ENCODE measurements around the gene ZYX. TPM values are rescaled to one million over a fixed set of nuclear protein-coding genes. Genes with fewer than 3 reads are reported as not detected.

ZYX gene
- total and polyA plus RNA-seq, 9 of the 15 experiments (the other 6 are each of a cell fraction or from before 2014, with no cell fraction given), result 1.8 to 130 (median 15.7) TPM

GRCh38 chr7:143380646-143381426, at the start of gene ZYX (continued):
- TF ChIP-seq ZNF398 (CRISPR knock-in tag; IDR thresholded peaks at IDR 0.05), result no peak
- TF ChIP-seq MLLT1 (IDR thresholded peaks at IDR 0.05), result peak in 1 of 2 experiments; percentile 97; a peak in 2 of 4 replicates
- 0 out of 2 replicates have a peak, but pooled peaks have one; percentile 44 for TF ChIP-seq ZNF431 (CRISPR knock-in tag; IDR thresholded peaks at IDR 0.05)
- TF ChIP-seq SLC30A9 (CRISPR knock-in tag; IDR thresholded peaks at IDR 0.05), result no peak
- peak; percentile 61 for TF ChIP-seq MAX (CRISPR knock-in tag; IDR thresholded peaks at IDR 0.05)
- no peak for TF ChIP-seq ZNF699 (CRISPR knock-in tag; IDR thresholded peaks at IDR 0.05; ENCODE audit: insufficient replicate concordance)
- peak; percentile 4 for TF ChIP-seq KLF6 (CRISPR knock-in tag; IDR thresholded peaks at IDR 0.05; ENCODE audit: borderline replicate concordance)
- peak; percentile 78; the same call in 1 of the 2 replicates for TF ChIP-seq DPF2 (IDR thresholded peaks at IDR 0.05)
- peak; percentile 86 for TF ChIP-seq ZNF589 (CRISPR knock-in tag; IDR thresholded peaks at IDR 0.05; ENCODE audit: low read depth)
- peak; percentile 7; the same call in 1 of the 2 replicates for TF ChIP-seq USF1 (CRISPR knock-in tag; IDR thresholded peaks at IDR 0.05)
- peak; percentile 43 for TF ChIP-seq CTBP1 (IDR thresholded peaks at IDR 0.05; ENCODE audit: borderline replicate concordance)
- 0 out of 4 replicates have a peak, but pooled peaks of 1 of the 2 experiments have one; percentile 43 for TF ChIP-seq ZMIZ1 (IDR thresholded peaks at IDR 0.05; ENCODE audit: low read depth in 2 of 2, low read length in 2 of 2)
- TF ChIP-seq BCOR (IDR thresholded peaks at IDR 0.05), result no peak; the same call in 1 of the 2 replicates
- peak; percentile 50; the same call in 1 of the 2 replicates for TF ChIP-seq ETV5 (CRISPR knock-in tag; IDR thresholded peaks at IDR 0.05; ENCODE audit: low read depth)
- peak; percentile 79; the same call in 1 of the 2 replicates for TF ChIP-seq ZNF197 (CRISPR knock-in tag; IDR thresholded peaks at IDR 0.05; ENCODE audit: low read depth)
- TF ChIP-seq ATF3 (IDR thresholded peaks at IDR 0.05), result peak; percentile 93
- peak; percentile 83; the same call in 1 of the 2 replicates for TF ChIP-seq ATF3 (CRISPR knock-in tag; conservative IDR thresholded peaks at IDR 0.05)

All from K562 (cell line).